Measurements from ENCODE around the gene HOXA3.

HOXA3 gene

DNA sequence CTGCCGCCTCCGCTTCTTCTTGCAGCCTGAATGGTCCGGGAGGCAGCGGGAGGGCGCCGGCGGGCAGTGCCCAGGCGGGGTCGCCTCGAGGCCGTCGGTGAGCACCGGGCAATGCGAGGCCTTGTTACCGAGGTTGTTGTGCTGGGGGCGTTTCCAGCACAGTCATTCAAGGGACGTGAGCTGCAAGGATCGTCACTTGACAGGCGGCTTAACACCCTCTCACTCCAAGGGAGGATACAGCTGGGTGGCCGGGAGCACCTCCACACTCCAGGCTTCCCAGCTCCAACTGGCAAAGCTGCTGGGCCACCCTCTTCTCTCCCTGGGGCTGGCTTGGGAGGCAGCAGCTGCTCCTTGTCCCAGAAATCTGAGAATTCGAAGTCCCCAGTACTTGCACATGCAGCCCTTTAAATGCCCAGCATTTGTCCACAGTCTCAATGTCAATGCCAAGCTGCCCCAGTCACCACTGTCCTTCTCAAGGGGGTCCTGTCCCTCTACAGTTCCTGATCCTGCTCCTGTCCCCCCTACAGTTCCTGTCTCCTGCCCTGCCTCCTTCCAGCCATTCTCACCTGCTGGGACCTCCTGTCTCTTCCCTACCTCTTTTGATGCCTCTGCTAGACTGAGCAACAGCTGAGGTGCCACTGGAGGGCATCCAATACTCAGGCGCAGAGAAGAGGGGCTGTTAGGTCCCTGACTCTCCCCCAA lies 37.1 kb upstream of the HOXA3 start:
- DNase-seq, result no peak

DNA sequence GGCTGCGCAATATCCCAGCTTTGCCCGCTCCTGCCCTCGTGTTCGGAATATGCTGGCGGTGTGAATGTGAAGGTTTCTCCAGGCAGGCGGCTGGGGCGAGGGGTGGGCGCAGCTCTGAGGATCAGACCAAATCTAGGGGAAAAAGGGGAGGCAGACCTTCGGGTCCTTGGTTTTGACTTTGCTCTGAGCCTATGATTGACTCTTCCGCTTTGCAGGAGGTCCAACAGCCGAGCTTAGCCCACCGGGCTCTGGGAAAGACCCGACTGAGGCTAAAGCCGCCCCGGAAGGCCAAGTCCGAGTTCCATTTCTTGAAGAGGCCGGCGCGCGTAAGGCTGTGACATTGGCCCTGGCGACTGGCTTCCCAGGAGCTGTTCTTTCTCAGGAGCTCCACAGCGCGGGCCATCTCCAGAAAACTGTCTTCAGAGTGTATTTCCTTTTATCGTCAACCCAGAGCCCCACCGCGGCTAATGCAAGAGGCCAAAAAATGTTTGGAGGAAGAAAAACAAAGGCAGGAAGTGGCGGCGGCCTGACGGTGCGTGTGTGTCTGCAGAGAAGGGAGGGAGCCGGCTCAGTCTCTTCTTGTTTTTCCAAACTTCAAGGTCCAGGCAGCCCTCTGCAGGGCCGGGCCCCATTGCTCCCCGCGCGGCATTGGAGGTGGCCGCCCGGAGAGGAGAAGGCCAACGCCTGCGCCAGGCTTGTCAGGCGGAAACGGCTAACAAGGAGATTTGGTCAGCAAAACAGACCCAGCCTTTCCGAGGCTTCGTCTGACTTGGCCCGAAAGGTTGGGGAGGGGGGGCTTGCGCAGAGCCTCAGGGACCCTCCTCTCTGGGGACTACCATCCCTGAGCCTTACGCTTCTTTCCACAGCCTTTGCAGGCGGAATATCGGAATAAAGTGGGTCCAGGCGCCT lies 36.3 kb upstream of the HOXA3 start:
- DNase-seq, result no peak

- DNase-seq, result no peak
These were observed 35.3 kb upstream of the HOXA3 start for GRCh38 chr7:27187475-27188385.

DNA sequence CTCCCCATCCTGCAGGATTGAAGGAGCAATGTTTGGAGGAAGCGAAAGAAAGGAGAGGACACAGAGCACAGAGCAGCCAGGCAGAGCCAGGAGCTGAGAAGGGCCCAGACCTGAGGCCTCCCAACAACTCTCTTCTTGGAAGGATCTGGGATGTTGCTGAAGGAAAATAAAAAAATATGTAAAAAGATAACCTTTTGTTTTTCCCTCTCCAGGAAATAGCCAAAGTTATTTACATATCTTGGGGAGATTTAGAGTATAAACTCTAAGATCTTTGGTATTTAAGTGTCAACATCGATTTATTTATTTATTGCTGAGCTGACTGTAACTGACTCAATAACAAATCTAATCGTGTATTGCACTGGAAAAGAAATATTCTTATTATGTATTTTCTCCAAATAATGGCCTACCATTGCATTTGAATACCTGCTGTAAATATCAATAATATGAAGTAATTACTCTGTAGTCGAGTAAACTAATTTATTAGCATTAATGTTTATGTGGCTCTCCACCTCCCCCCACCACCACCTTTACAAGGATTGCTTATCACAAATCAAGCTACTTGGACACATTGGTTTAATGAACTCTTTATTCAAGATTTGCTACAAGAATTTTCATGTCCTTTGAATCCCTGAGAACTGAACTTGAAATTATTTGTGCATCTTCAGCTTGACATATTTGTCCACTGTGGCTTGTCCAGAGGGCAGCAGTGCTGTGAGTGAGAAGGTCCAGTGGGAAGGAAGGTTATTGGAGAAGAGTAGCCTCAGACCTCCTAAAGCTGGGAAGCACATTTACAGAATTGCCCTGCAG lies 34.5 kb upstream of the HOXA3 start:
- DNase-seq, result no peak

- no peak for DNase-seq
These were observed 33.7 kb upstream of the HOXA3 start for GRCh38 chr7:27185854-27186667.

DNA sequence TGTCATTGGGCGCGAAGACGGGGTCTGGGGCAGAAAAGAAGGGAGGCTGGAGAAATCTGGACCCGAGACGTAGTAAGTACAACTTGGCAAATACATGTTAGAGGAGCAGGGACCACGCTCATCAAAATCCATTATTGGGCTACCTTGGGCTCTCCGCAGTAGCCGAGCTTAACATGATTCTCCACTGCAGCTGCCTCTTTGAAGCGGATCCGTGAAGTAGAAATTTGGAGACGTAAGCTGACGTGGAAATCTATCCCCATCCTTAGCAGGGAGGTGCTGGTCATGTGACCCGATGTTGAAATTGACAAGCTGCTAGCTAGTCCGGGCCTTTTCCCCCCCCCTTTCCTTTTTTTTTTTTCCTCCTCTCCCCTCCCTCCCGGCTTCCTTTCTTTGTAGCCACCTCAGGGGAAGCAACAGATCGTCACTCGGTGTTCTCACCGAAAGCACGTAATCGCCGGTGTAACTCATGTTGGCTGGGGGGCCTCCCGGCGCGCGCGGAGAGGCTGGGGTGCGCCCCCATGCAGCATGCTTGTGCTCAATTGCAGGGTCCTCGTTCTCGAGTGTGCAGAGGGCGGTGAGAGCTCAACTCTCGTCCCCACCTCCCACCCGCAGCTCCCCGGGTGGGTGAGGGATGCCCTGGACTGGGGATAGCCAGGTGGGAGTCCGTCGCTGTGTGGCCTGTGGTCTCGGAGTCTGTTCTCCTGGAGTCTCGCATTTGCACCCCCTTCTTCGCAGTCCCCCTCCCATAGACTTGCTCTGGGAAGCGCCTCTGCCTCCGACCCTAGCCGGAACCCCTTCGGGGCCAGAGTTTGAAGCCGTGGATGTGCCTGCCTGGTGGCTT lies 32.9 kb upstream of the HOXA3 start, which contains the start of gene HOXA11:
HOXA11 (minus strand) TSS at position 220 of the 841 bp plus-strand sequence; CDS start at position 132, 88 bp downstream.
- DNase-seq, result peak; percentile 46

DNA sequence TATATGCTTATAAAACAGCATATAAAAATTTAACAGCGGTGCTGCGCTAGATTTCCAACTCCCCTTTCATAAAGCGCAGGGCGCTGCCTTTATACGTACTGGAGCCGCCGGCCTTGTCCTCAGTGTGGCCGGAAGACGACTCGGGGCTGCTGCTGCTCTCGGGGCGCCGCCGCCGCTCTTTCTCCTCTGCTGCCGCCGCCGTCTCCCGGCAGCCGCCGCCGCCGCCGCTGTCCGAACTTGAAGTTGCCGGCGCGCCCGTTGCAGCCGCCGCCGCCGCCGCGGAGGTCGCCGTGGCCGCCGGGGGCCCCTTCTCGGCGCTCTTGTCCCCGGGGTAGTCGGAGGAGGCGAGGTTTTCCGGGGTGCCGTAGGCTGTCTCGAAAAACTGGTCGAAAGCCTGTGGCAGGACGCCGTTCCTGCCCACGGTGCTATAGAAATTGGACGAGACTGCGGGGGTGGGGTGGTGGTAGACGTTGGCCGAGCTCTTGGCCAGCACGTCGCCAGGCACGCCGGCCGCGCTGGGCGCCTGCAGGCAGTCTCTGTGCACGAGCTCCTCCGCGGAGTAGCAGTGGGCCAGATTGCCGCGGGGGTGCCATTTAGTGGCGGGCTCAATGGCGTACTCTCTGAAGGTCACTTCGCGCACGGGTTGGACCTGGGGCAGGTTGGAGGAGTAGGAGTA lies 32.1 kb upstream of the HOXA3 start:
- DNase-seq, result no peak

GRCh38 chr7:27183682-27184336 lies 31.4 kb upstream of the HOXA3 start:
- no peak for DNase-seq

GRCh38 chr7:27182861-27183681 lies 30.7 kb upstream of the HOXA3 start:
- DNase-seq, result no peak

DNA sequence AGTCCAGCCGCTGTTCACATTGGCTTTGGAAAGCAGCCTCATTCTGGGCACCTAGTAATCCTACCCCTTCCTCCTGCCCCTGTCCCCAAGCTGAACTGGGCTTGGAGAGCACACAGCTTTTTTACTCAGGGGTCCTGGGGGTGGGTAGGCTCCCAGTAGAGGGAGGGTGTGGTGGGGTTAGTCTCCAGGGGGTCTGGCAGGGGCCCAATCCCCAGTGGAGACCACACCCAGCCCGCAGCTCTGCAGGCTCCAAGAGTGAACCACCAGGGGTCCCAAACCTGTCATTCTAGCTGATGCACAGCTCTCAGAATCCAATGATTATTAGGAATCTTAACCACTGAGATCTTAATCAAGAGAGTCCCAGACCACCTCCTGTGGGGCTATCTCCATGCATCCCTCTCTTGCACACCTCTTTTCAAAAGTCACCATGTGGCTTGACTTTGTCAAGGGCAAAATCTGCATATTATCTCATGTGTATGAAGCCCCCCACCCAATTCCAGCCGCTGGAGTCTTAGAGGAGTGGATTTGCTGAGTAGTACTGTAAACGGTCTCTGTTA lies 30.0 kb upstream of the HOXA3 start:
- DNase-seq, result no peak

DNA sequence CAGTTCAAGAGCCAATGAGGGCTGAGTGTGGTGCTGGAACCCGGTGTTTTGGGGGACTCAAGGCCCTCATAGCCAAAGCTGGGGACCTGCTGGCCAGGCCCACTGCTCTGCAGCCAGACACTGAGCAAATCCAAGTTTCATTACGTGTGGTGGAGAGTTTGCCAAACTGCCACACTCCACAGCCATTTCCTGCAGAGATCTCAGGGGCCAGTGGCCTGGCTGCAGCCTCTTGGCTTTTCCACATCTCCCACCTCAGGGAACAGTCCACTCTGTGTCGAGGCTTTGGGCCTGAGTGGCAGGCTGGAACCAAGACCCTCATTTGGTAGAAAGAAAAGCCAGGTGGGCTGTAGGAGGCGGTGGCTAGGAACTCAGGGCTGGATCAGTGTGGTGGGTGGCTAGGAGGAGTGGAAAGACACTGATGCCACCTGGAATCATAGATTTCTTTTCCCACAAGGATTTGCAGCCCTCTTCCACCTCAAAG lies 29.5 kb upstream of the HOXA3 start:
- DNase-seq, result no peak

GRCh38 chr7:27180431-27181420 lies 28.3 kb upstream of the HOXA3 start:
- no peak for DNase-seq

DNA sequence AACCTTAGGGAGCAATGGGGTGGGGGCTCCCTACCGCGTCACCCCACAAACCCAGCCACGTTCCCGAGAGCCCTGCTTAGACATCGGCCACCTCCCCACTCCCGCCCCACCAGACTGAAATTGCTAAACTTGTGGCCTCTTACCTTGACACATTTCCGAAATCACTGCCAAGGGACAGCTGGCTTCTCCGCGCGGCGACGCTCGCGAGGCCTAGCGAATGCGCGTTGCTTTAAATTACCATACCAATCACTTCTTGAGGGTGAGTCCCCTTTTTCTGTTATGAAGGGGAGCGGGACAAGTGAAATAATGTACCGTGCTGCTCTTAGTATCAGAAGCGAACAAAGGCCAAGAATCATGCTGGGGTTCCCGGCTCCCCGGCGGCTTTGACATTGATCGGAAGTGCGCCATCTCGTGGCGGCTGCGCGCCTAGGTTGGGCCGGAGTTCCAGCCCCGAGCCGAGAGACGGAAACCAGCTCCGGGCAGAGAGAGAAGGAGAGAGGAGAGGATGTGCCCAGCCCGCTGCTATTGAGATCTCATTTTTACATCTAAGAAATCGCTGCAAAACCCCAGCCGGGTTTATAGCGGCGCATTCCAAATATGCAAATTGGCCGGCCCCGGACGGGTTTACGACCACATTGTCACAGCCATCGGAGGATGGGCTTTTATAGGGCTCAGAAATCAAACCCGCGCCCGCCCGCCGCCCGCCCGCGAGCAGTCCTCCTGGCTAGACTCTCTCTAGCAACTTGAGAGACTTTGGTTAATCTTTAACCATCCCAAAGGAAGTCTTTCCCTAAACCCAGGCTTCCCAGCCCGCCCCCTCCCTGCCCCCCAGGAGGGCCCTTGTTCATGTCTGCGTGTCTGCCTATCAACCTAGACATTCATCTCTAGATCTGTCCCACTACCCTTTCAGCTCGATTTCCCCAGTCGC lies 27.4 kb upstream of the HOXA3 start:
- peak; percentile 60 for DNase-seq

GRCh38 chr7:27179030-27179429 lies 26.6 kb upstream of the HOXA3 start:
- no peak for DNase-seq

DNA sequence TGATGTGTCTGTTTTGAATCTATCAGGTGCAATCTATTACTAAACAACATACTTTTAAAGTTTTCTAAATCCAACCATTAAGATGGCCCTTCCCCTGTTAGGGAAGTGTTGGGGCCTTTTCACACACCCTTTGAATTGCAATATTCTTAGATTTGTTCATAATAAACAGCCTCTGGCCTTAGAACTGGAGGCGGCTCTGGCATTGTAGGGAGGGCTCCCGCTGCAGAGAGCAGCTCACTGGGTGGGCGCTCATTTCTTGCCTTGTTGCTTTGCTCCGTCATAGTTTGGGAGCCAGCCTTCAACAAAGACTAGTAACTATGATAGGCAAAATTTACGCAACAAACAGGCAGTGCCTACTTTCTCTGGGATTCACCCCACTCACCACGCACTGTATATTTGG lies 26.0 kb upstream of the HOXA3 start:
- no peak for DNase-seq
